GM21619 (cell line): ENCODE data around the gene KLK1.
"Not testable (repeated sequence)": the region's sequence is repeated elsewhere in the genome, so short reads cannot be mapped to it uniquely, and the experiment has no call there.

Experiments
- ATAC-seq: cut with Tn5 transposase; IDR thresholded peaks from one replicate; pipeline ENCODE4 v1.9.1; 2021; ENCODE audit not compliant: unreplicated experiment

The KLK1 gene

GRCh38 chr19:50770164-50770563 is 53.4 kb downstream of the KLK1 start, which contains the start of gene GPR32:
TSS of gene GPR32 (plus strand) at chr19:50770464. CDS start at chr19:50770601, 137 bp downstream.
- not testable (repeated sequence) for ATAC-seq
